Activated T-helper 1 cell treated with anti-CD3 and anti-CD28 coated beads, Interleukin-12 subunit alpha, Interleukin-12 subunit beta, Interleukin-2, Interleukin-4 antibody, amounts not matched to agents 30 ng/mL and 10 ng/mL and 1 ng/mL, durations not matched to agents 14 hours and 24 hours and 36 hours (primary cell): ENCODE results near the gene ALDH1B1. TPM values are rescaled to one million over a fixed set of nuclear protein-coding genes. Genes with fewer than 3 reads are reported as not detected.

Source experiments
- DNase-seq: peaks from one replicate; pipeline ENCODE4 v3.0.0; 2021; ENCODE audit warnings: low spot score
- H3K27ac Mint-ChIP-seq: one replicate; pipeline ENCODE4 v1.8.0; 2021; ENCODE audit warnings: mild to moderate bottlenecking, mixed read lengths
- H3K27me3 Mint-ChIP-seq: one replicate; pipeline ENCODE4 v1.8.0; 2022; ENCODE audit warnings: mild to moderate bottlenecking, moderate library complexity, mixed read lengths; ENCODE audit not compliant: insufficient read depth
- H3K36me3 Mint-ChIP-seq: one replicate; pipeline ENCODE4 v1.8.0; 2021; ENCODE audit warnings: low read depth, mixed read lengths
- H3K4me1 Mint-ChIP-seq: one replicate; pipeline ENCODE4 v1.8.0; 2021; ENCODE audit warnings: low read depth, mixed read lengths
- H3K4me3 Mint-ChIP-seq: one replicate; pipeline ENCODE4 v1.8.0; 2021; ENCODE audit warnings: mild to moderate bottlenecking, moderate library complexity, mixed read lengths
- H3K9me3 Mint-ChIP-seq: one replicate; pipeline ENCODE4 v1.8.0; 2021; ENCODE audit warnings: mixed read lengths
- intact Hi-C: fragments of 100-400 bp; cut with micrococcal nuclease; formaldehyde crosslinking; loops from one replicate; pipeline ENCODE4 v1.15.1; 2024
- total RNA-seq: library from RNA; stranded (reverse); gene quantifications from 2 replicates; pipeline ENCODE4 v1.2.3, GENCODE V29; 2022

The ALDH1B1 gene
- total RNA-seq, 1 donor from 2014 or later, result 31.4 TPM

DNA sequence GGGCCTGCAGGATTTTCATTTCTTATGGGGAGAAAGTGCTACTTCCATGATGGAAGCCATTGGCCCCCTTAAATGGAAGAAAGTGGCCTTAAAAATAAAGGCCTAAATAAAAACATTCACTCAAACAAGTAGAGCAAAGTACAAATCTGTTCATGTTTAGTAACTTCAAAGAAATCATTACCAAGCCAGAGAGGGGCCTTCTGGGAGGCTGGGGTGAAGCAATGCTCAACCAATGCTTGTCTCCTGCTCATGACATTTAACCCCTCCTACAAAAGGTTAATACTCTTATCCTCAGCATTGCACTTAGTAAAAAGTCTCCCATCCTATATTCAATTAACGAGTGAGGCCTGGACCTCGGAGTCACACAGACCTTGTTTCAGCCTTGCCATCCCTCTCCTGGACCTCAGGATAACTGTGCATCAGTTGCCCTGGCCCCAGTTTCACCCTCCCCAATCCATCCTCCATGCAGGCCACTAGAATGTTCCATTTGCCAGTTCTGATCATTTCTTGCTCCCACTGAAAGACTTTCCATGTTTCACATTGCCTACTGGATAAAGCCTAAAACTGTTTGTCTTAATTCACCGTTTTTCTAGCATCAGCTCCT lies 36.9 kb upstream of the ALDH1B1 start:
- H3K9me3 Mint-ChIP-seq, result no peaks in the 10 kb centered on the region
- no peak overlapping the region for H3K27ac Mint-ChIP-seq
- no peaks in the 10 kb centered on the region for H3K36me3 Mint-ChIP-seq
- no peaks in the 10 kb centered on the region for H3K27me3 Mint-ChIP-seq
- H3K4me1 Mint-ChIP-seq, result no peaks in the 10 kb centered on the region
- no peak for DNase-seq
- no peak overlapping the region for H3K4me3 Mint-ChIP-seq
- intact Hi-C loops, result no loop called here

DNA sequence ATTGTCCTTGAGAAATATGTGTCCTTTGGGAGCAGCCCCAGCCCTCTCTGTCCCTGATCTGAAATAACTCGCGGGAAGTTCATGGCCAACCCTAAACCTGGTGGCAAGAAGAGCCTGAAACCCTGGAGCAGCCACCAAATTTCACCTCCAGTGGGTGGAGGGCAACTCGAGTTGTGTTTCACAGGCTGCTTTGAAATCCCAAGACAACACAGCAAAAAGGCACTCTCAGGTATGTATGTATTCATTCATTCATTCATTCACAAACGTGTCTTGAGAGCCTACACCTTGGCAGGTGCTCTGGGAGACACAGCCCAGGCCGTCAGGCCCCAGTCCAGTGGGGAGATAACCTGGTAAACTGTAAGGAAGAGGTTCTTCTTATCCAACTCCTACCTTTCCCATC lies 35.7 kb upstream of the ALDH1B1 start:
- Mint-ChIP-seq H3K36me3 (no peaks in the 10 kb centered on the region), H3K27ac (no peak overlapping the region), H3K4me3 (no peak overlapping the region), H3K4me1 (no peaks in the 10 kb centered on the region), H3K27me3 (no peaks in the 10 kb centered on the region), H3K9me3 (no peaks in the 10 kb centered on the region)
- intact Hi-C loops, result no loop called here
- no peak for DNase-seq

DNA sequence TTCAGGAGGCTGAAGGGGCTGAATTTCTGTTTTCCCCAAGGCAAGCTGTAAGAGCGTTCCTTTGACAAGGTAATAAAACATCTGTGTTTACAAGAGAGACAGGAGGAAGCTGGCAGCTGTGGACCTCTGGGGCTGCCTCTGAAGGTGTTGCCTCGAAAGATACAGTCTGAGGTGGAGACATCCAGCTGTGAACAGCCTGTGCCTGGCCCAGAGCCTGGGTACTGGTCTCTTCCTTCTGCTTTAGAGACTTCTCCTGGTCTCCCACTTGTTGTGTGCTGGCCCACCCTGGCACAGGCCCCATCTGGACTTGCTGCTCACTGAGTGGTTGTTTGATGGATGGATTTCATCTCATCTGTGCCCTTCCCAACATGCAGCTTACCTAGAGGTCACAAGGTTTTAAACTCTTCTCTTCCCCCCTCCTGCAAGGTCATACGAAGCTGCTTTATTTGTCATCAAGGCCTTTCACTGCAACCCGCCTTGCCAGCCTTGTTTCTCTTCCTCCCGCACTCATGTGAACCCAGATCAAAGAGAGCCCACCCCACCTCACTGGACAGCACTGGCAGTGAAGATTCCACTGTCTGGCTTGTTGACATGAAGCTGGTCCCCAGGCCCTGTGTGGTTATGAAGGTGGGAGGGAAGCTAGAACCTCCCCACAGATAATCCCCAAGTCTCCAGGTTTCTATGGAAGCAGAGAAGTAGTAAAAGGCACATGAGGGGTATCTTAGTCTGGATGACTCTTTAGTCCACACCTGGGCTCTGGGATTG lies 35.0 kb upstream of the ALDH1B1 start:
- Mint-ChIP-seq H3K36me3 (no peaks in the 10 kb centered on the region), H3K4me1 (no peaks in the 10 kb centered on the region), H3K27ac (no peak overlapping the region), H3K4me3 (no peak overlapping the region), H3K27me3 (no peaks in the 10 kb centered on the region), H3K9me3 (no peaks in the 10 kb centered on the region)
- intact Hi-C loops, result no loop called here
- no peak for DNase-seq

DNA sequence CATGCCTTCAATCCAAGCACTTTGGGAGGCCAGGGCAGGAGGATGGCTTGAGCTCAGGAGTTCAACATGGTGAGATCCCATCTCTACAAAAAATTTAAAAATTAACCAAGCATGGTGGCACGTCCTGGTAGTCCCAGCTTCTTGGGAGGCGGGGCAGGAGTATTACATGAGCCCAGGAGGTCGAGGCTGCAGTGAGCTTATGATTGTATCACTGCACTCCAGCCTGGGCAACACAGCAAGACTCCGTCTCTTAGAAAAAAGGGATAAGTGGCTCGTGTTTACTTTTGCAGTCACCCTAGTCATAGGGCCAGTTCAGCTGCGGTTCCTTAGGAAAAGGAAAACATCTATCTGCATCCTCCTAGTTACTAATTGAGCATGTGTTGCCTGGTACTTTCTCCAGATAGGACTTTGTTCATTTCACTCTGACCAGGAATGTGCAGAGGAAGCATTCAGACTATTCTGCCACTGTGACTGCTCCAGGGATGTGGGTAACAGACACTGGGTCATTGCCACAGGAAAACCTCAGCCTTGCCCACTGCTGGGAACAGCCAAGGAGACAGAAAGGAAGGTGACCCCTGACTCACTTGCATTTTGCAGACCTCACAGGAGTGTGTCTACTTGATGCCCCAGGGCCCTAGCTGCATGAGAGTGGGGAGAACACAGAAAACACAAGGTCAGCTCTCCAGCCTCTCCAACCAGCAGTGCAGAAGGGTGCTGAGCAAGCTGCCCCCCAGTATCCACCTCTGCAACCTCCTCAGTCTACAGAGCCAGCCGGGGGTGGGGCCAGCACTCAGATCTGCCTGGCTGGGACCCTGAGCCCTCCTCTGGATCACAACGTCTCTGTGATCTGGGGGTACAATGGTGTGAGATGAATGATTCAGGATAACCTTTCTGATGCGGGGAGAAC lies 33.9 kb upstream of the ALDH1B1 start:
- Mint-ChIP-seq H3K27me3 (no peaks in the 10 kb centered on the region), H3K4me1 (no peaks in the 10 kb centered on the region), H3K27ac (no peak overlapping the region), H3K4me3 (no peak overlapping the region), H3K9me3 (no peaks in the 10 kb centered on the region), H3K36me3 (no peaks in the 10 kb centered on the region)
- intact Hi-C loops, result no loop called here
- no peak for DNase-seq

DNA sequence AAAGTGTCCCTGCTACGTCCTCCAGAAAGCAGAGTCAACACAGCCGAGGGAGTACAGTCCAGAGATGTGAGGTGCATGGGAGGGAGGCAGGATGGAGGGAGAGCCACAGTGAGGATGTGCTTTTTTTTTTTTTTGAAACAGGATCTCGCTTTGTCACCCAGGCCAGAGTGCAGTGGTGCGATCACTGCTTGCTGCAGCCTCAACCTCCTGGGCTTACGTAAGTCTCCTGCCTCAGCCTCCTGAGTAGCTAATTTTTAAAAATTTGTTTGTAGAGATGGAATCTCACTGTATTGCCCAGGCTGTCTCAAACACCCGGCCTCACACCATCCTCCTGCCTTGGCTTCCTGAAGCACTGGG lies 33.2 kb upstream of the ALDH1B1 start:
- H3K4me1 Mint-ChIP-seq, result no peaks in the 10 kb centered on the region
- H3K27ac Mint-ChIP-seq, result no peak overlapping the region
- no peaks in the 10 kb centered on the region for H3K9me3 Mint-ChIP-seq
- no peaks in the 10 kb centered on the region for H3K36me3 Mint-ChIP-seq
- intact Hi-C loops, result no loop called here
- DNase-seq, result no peak
- H3K4me3 Mint-ChIP-seq, result no peak overlapping the region
- H3K27me3 Mint-ChIP-seq, result no peaks in the 10 kb centered on the region

DNA sequence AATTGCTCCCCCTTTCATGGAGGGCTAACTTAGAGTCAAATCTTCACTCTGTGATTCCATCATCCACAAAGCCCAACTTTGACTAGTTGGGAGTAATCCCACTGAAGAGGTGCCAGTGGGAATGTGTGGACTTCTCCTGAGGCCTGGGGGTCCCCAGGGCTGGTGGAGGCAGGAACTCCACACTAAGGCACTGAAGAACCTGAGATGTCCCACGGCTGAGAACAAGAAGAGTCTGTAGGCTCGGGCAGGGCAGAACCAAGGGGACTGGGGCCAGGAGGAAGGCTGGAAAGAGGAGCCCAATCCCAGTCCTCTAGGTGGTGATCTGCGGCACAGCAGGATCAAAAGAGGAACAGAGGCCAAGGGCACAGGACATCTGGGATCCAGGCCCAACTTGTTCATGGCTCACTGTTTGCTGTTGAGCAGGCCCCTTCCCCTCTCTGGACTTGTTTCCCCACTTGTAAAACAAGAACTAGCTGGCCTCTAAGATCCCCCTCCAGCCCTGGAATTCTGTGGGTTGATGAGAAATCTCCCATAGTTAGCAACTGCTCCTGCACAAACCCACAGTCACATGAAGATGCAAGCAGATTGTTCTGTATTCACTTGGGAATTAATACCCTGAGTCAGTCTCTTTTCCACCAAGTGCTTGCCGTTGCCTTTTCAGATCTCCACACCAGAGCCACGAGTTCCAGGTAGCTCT lies 32.7 kb upstream of the ALDH1B1 start:
- H3K27me3 Mint-ChIP-seq, result no peaks in the 10 kb centered on the region
- intact Hi-C loops, result loop anchor here (5.0 kb wide), 1 partner anchor 203 kb away; no protein-coding TSS in a partner anchor
- H3K4me3 Mint-ChIP-seq, result no peak overlapping the region
- no peaks in the 10 kb centered on the region for H3K36me3 Mint-ChIP-seq
- H3K9me3 Mint-ChIP-seq, result no peaks in the 10 kb centered on the region
- no peak for DNase-seq
- no peak overlapping the region for H3K27ac Mint-ChIP-seq
- no peaks in the 10 kb centered on the region for H3K4me1 Mint-ChIP-seq

DNA sequence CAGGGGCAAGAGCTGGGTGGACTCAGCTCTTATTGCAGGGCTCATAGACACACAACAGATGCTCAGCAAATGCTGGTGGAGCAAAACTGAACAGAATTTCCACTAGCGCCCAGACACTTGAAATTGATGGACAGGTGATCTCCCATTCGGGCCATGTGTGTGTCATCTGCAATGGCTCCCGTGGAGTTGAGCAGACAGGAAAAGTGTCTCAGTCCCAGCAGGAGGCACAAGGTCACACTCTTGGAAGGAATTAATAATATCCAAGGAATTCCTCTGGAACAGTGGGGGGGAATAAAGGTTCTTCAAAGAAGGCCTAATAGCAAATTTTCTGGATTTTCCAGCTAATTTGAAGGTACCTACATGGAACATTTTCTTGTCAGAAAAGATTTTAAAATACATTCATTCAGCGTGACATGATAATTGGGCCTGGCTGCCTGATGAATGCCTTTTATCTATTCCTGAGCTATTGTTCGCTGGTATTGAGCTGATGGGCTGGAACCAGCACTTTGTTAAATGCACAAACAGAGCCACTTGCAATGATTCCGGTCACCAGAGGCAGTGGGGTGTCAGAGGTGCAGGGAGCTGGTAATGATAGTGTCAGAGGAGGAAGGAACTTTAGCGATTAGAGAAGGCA lies 31.5 kb upstream of the ALDH1B1 start:
- intact Hi-C loops, result loop anchor here (5.0 kb wide), 1 partner anchor 204 kb away; no protein-coding TSS in a partner anchor
- no peaks in the 10 kb centered on the region for H3K4me1 Mint-ChIP-seq
- peaks cover 2% of the 10 kb centered on the region for H3K27me3 Mint-ChIP-seq
- no peaks in the 10 kb centered on the region for H3K9me3 Mint-ChIP-seq
- no peak overlapping the region for H3K27ac Mint-ChIP-seq
- H3K36me3 Mint-ChIP-seq, result no peaks in the 10 kb centered on the region
- no peak overlapping the region for H3K4me3 Mint-ChIP-seq
- no peak for DNase-seq

DNA sequence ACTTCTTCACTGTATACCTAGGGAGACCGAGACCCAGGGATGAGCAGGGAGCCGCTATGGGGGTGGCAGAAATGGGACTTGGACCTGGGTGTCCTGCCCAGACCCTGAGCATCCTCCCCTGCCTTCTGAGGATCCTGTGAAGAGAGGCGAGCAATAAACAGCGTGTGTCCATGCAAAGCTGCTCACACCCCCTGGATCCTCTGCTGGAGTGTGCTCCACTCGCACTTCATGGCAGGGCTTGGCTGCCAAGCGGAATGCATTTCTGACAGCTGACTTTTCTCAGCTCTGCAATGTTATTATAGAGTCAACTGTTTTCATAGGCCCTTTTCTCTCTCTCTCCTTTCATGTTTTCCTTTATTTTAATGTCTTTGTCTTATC lies 31.0 kb upstream of the ALDH1B1 start:
- no peaks in the 10 kb centered on the region for H3K36me3 Mint-ChIP-seq
- H3K27me3 Mint-ChIP-seq, result peaks cover 2% of the 10 kb centered on the region
- H3K9me3 Mint-ChIP-seq, result no peaks in the 10 kb centered on the region
- H3K4me3 Mint-ChIP-seq, result no peak overlapping the region
- intact Hi-C loops, result loop anchor here (5.0 kb wide), 1 partner anchor 204 kb away; no protein-coding TSS in a partner anchor
- no peaks in the 10 kb centered on the region for H3K4me1 Mint-ChIP-seq
- no peak for DNase-seq
- no peak overlapping the region for H3K27ac Mint-ChIP-seq

DNA sequence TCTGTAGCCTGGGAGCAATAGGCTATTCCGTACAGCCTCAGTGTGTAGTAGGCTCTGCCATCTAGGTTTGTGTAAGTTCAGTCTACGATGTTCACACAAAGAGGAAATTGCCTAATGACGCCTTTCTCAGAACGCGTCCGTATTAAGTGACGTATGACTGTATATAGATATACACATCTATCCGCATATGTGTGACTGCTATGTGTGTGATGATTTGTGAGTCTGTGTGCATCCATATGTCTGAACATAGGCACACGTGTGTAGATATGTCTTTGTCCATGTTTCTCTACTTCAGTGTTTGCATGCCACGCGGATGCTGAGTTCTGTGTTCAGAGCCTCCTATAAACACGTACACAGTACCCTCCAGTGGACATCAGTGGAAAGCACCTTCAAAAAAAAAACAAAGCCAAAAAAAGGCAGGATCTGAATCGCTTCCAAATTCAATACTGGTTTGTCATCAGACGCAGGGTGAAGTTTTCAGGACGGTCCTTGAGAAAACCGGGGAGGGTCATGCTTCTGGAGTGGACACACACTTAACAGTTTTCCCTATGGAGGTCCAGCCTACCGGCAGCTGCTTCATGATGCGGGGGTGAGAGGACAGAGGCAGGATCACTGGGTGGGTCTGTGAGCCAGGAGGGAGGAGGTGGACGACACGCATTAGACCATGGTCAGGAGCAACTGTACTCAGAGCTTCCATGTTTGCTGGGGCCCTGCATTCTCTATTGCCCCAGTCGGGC lies 29.5 kb upstream of the ALDH1B1 start:
- Mint-ChIP-seq H3K4me3 (peak overlapping the region; percentile 49), H3K36me3 (no peaks in the 10 kb centered on the region), H3K27ac (no peak overlapping the region), H3K27me3 (peaks cover 2% of the 10 kb centered on the region), H3K9me3 (no peaks in the 10 kb centered on the region), H3K4me1 (no peaks in the 10 kb centered on the region)
- intact Hi-C loops, result loop anchor here (1.0 to 5.0 kb wide), 3 partner anchors 206 to 450 kb away; no protein-coding TSS in a partner anchor
- no peak for DNase-seq

DNA sequence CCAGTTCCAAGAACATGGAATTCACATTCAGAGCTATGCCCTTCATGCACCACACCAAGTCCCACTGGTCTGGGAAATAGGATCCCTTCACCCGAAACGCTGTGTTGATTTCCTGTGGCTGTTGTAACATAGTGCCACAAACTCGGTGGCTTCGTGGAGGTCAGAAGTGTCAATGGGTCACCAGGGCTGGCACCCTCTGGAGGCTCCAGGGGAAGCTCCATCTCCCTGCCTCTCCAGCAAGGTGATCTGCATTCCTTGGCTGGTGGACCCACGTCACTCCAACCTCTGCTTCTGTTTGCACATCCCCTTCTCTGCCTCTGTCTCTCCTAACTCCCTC lies 28.9 kb upstream of the ALDH1B1 start:
- DNase-seq, result no peak
- no peak overlapping the region for H3K27ac Mint-ChIP-seq
- intact Hi-C loops, result loop anchor here (1.0 to 5.0 kb wide), 3 partner anchors 206 to 451 kb away; no protein-coding TSS in a partner anchor
- no peaks in the 10 kb centered on the region for H3K4me1 Mint-ChIP-seq
- H3K9me3 Mint-ChIP-seq, result no peaks in the 10 kb centered on the region
- peaks cover 2% of the 10 kb centered on the region for H3K27me3 Mint-ChIP-seq
- no peak overlapping the region for H3K4me3 Mint-ChIP-seq
- no peaks in the 10 kb centered on the region for H3K36me3 Mint-ChIP-seq

DNA sequence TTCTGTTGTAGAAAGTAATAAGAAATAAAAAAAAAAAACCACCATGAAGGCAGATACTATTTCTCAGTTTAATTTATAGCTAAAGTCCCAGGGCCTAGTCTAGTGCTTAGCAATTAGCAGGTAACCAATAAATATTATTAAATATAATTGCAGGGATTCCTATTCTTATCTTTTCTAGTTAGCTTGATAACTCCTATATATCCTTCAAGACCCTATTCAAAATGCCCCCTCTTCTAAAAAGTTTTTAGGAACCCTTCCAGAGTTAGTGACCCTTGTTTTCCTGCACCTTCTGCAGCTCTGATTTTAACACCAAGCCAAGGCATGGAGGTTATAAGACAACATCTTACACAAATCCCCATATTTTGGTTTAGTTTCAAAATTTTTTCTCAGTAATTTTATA lies 24.6 kb upstream of the ALDH1B1 start:
- Mint-ChIP-seq H3K36me3 (no peaks in the 10 kb centered on the region), H3K27me3 (peaks cover 4% of the 10 kb centered on the region), H3K4me1 (no peaks in the 10 kb centered on the region), H3K4me3 (no peak overlapping the region), H3K27ac (no peak overlapping the region), H3K9me3 (no peaks in the 10 kb centered on the region)
- intact Hi-C loops, result no loop called here
- no peak for DNase-seq

DNA sequence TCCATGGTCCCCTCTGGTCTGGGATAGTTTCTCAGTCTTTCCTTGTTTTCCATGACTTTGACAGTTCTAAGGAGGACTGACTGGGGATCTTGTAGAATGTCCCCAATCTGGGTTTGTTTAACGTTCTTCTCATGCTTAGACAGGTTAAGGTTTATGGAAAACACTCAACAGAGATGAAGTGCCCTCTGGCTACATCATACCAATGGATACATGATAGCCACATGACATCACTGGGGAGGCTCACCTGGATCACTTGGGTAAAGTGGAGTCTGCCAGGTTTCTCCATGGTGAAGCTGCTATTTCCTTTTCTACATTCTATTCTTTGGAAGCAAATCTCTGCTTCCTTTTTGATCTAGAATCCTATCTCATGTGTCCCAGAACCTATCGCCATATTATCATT lies 23.8 kb upstream of the ALDH1B1 start:
- Mint-ChIP-seq H3K27ac (no peak overlapping the region), H3K9me3 (no peaks in the 10 kb centered on the region), H3K27me3 (peaks cover 4% of the 10 kb centered on the region), H3K4me1 (no peaks in the 10 kb centered on the region), H3K4me3 (no peak overlapping the region), H3K36me3 (no peaks in the 10 kb centered on the region)
- intact Hi-C loops, result no loop called here
- no peak for DNase-seq
